ENCODE data around the gene DDX10.

DNA sequence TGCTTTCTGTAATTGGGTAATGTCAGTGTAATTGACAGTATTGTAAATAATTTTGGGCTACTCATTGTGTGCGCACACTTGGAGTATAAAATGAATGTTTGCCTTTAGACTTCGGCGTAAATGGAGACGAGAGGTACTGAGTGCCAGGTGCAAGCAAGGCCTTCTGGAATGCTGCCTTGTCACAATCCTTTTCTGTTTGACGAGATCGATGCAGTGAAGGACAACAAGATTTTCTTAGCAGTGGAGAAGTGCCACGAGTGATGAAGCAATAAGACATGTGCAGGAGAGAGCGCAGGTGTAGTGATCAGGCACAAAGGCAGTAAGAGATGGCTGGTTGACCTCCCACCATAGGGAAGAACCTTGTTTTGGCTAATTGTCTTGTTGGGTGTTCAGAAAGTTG lies 67.5 kb downstream of the DDX10 start:
- TF ChIP-seq, protein P1, sequence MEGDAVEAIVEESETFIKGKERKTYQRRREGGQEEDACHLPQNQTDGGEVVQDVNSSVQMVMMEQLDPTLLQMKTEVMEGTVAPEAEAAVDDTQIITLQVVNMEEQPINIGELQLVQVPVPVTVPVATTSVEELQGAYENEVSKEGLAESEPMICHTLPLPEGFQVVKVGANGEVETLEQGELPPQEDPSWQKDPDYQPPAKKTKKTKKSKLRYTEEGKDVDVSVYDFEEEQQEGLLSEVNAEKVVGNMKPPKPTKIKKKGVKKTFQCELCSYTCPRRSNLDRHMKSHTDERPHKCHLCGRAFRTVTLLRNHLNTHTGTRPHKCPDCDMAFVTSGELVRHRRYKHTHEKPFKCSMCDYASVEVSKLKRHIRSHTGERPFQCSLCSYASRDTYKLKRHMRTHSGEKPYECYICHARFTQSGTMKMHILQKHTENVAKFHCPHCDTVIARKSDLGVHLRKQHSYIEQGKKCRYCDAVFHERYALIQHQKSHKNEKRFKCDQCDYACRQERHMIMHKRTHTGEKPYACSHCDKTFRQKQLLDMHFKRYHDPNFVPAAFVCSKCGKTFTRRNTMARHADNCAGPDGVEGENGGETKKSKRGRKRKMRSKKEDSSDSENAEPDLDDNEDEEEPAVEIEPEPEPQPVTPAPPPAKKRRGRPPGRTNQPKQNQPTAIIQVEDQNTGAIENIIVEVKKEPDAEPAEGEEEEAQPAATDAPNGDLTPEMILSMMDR (IDR thresholded peaks at IDR 0.05; ENCODE audit: insufficient read depth, low read depth, low read length) = no peak
- TF ChIP-seq EZH2 (IDR thresholded peaks at IDR 0.05; ENCODE audit: insufficient read depth, low read length) = no peak
